ENCODE measurements around the gene MBD3L4.
"Not testable (repeated sequence)": the region's sequence is repeated elsewhere in the genome, so short reads cannot be mapped to it uniquely, and the experiment has no call there.

MBD3L4 gene

GRCh38 chr19:7040079-7040478, at the start of gene MBD3L4:
Gene MBD3L4 (minus strand): TSS chr19:7040179. CDS start chr19:7040144, 35 bp downstream.
- H3K4me3 ChIP-seq (ENCODE audit: control insufficient read depth, low read depth, low read length); DNase-seq (ENCODE audit: low read depth): not testable (repeated sequence)

- H3K4me3 ChIP-seq (ENCODE audit: control insufficient read depth, low read depth, low read length) = no peak overlapping the region
- DNase-seq (ENCODE audit: low read depth) = no peak
- no peak for TF ChIP-seq CTCF (conservative IDR thresholded peaks at IDR 0.05; ENCODE audit: control insufficient read depth, insufficient read depth, low read depth, low read length)
Observed at GRCh38 chr19:7088999-7089398, 49.0 kb upstream of the MBD3L4 start.

GRCh38 chr19:7083076-7083956, 43.3 kb upstream of the MBD3L4 start:
- DNase-seq (ENCODE audit: low read depth) = peak; percentile 56
- no peak for TF ChIP-seq CTCF (conservative IDR thresholded peaks at IDR 0.05; ENCODE audit: control insufficient read depth, insufficient read depth, low read depth, low read length)
- no peak overlapping the region for H3K4me3 ChIP-seq (ENCODE audit: control insufficient read depth, low read depth, low read length)

GRCh38 chr19:7078008-7078407, 38.0 kb upstream of the MBD3L4 start:
- DNase-seq (ENCODE audit: low read depth) = no peak
- no peak overlapping the region for H3K4me3 ChIP-seq (ENCODE audit: control insufficient read depth, low read depth, low read length)
- no peak for TF ChIP-seq CTCF (conservative IDR thresholded peaks at IDR 0.05; ENCODE audit: control insufficient read depth, insufficient read depth, low read depth, low read length)

- H3K4me3 ChIP-seq (ENCODE audit: control insufficient read depth, low read depth, low read length) = no peak overlapping the region
- no peak for DNase-seq (ENCODE audit: low read depth)
- TF ChIP-seq CTCF (conservative IDR thresholded peaks at IDR 0.05; ENCODE audit: control insufficient read depth, insufficient read depth, low read depth, low read length) = no peak
Observed at GRCh38 chr19:7076151-7076550, 36.2 kb upstream of the MBD3L4 start.

- TF ChIP-seq CTCF (conservative IDR thresholded peaks at IDR 0.05; ENCODE audit: control insufficient read depth, insufficient read depth, low read depth, low read length) = no peak
- H3K4me3 ChIP-seq (ENCODE audit: control insufficient read depth, low read depth, low read length) = no peak overlapping the region
- no peak for DNase-seq (ENCODE audit: low read depth)
Observed at GRCh38 chr19:7074705-7075282, 34.8 kb upstream of the MBD3L4 start.

- H3K4me3 ChIP-seq (ENCODE audit: control insufficient read depth, low read depth, low read length) = no peak overlapping the region
- DNase-seq (ENCODE audit: low read depth) = no peak
- TF ChIP-seq CTCF (conservative IDR thresholded peaks at IDR 0.05; ENCODE audit: control insufficient read depth, insufficient read depth, low read depth, low read length) = no peak
Observed at GRCh38 chr19:7072541-7072940, 32.6 kb upstream of the MBD3L4 start.
